Measurements from ENCODE around the gene HIP1. TPM values are rescaled to one million over a fixed set of nuclear protein-coding genes. Genes with fewer than 3 reads are reported as not detected.
"Not testable (repeated sequence)": the region's sequence is repeated elsewhere in the genome, so short reads cannot be mapped to it uniquely, and the experiment has no call there.

HIP1 gene
- total RNA-seq, 2 donors from 2014 or later: 2.6 to 6.9 TPM

- peaks cover 3% of the 10 kb centered on the region for H3K36me3 Mint-ChIP-seq (ENCODE audit: low read depth)
- H3K9me3 ChIP-seq (ENCODE audit: control insufficient read depth, low read length, poor library complexity, severe bottlenecking): no peaks in the 10 kb centered on the region
- H3K4me3 Mint-ChIP-seq: no peak overlapping the region
- no peaks in the 10 kb centered on the region for H3K4me1 Mint-ChIP-seq
- H3K27me3 Mint-ChIP-seq: no peaks in the 10 kb centered on the region
- no peak for DNase-seq
- no peak for ATAC-seq
- H3K27ac Mint-ChIP-seq: no peak overlapping the region
Measured at GRCh38 chr7:75718390-75719031, 20.2 kb downstream of the HIP1 start.

GRCh38 chr7:75717746-75718145 lies 21.0 kb downstream of the HIP1 start:
- not testable (repeated sequence) for H3K27ac Mint-ChIP-seq; ATAC-seq; DNase-seq; H3K4me1 Mint-ChIP-seq; H3K36me3 Mint-ChIP-seq (ENCODE audit: low read depth); H3K9me3 ChIP-seq (ENCODE audit: control insufficient read depth, low read length, poor library complexity, severe bottlenecking); H3K4me3 Mint-ChIP-seq; H3K27me3 Mint-ChIP-seq

- ATAC-seq: no peak
- Mint-ChIP-seq H3K27ac (no peak overlapping the region), H3K27me3 (no peaks in the 10 kb centered on the region)
Measured at GRCh38 chr7:75716992-75717626, 21.6 kb downstream of the HIP1 start.

GRCh38 chr7:75715864-75716263 lies 22.9 kb downstream of the HIP1 start:
- no peaks in the 10 kb centered on the region for H3K9me3 ChIP-seq (ENCODE audit: control insufficient read depth, low read length, poor library complexity, severe bottlenecking)
- DNase-seq (no peak), ATAC-seq (no peak)
- Mint-ChIP-seq H3K4me1 (peaks cover 5% of the 10 kb centered on the region), H3K27me3 (no peaks in the 10 kb centered on the region), H3K27ac (no peak overlapping the region), H3K36me3 (ENCODE audit: low read depth) (peaks cover 7% of the 10 kb centered on the region), H3K4me3 (no peak overlapping the region)

More at GRCh38 chr7:75716992-75717626, 21.6 kb downstream of the HIP1 start:
- DNase-seq: no peak
- Mint-ChIP-seq H3K4me3 (no peak overlapping the region), H3K4me1 (peaks cover 5% of the 10 kb centered on the region), H3K36me3 (ENCODE audit: low read depth) (peaks cover 7% of the 10 kb centered on the region)
- no peaks in the 10 kb centered on the region for H3K9me3 ChIP-seq (ENCODE audit: control insufficient read depth, low read length, poor library complexity, severe bottlenecking)

- Mint-ChIP-seq H3K27me3 (no peaks in the 10 kb centered on the region), H3K4me3 (no peak overlapping the region), H3K4me1 (peaks cover 5% of the 10 kb centered on the region), H3K36me3 (ENCODE audit: low read depth) (peaks cover 7% of the 10 kb centered on the region), H3K27ac (no peak overlapping the region)
- ATAC-seq (no peak), DNase-seq (no peak)
- peaks cover 2% of the 10 kb centered on the region for H3K9me3 ChIP-seq (ENCODE audit: control insufficient read depth, low read length, poor library complexity, severe bottlenecking)
Measured at GRCh38 chr7:75712517-75713361, 26.0 kb downstream of the HIP1 start.

GRCh38 chr7:75711656-75712514 lies 26.9 kb downstream of the HIP1 start:
- Mint-ChIP-seq H3K27me3 (no peaks in the 10 kb centered on the region), H3K4me1 (peaks cover 5% of the 10 kb centered on the region), H3K27ac (no peak overlapping the region), H3K4me3 (no peak overlapping the region), H3K36me3 (ENCODE audit: low read depth) (peaks cover 7% of the 10 kb centered on the region)
- ATAC-seq: no peak
- H3K9me3 ChIP-seq (ENCODE audit: control insufficient read depth, low read length, poor library complexity, severe bottlenecking): peaks cover 2% of the 10 kb centered on the region
- DNase-seq: no peak

GRCh38 chr7:75711076-75711475 lies 27.7 kb downstream of the HIP1 start:
- no peak for DNase-seq
- Mint-ChIP-seq H3K27me3 (no peaks in the 10 kb centered on the region), H3K4me3 (no peak overlapping the region), H3K4me1 (peaks cover 5% of the 10 kb centered on the region), H3K36me3 (ENCODE audit: low read depth) (peaks cover 7% of the 10 kb centered on the region), H3K27ac (no peak overlapping the region)
- peaks cover 2% of the 10 kb centered on the region for H3K9me3 ChIP-seq (ENCODE audit: control insufficient read depth, low read length, poor library complexity, severe bottlenecking)
- ATAC-seq: no peak

GRCh38 chr7:75704928-75705327 lies 33.8 kb downstream of the HIP1 start:
- H3K9me3 ChIP-seq (ENCODE audit: control insufficient read depth, low read length, poor library complexity, severe bottlenecking): peaks cover 1% of the 10 kb centered on the region
- Mint-ChIP-seq H3K36me3 (ENCODE audit: low read depth) (no peaks in the 10 kb centered on the region), H3K4me3 (no peak overlapping the region), H3K27ac (no peak overlapping the region), H3K27me3 (no peaks in the 10 kb centered on the region), H3K4me1 (peaks cover 2% of the 10 kb centered on the region)
- ATAC-seq (no peak), DNase-seq (no peak)

GRCh38 chr7:75702515-75702914 lies 36.2 kb downstream of the HIP1 start:
- no peak overlapping the region for H3K27ac Mint-ChIP-seq
- no peaks in the 10 kb centered on the region for H3K9me3 ChIP-seq (ENCODE audit: control insufficient read depth, low read length, poor library complexity, severe bottlenecking)
- H3K36me3 Mint-ChIP-seq (ENCODE audit: low read depth): no peaks in the 10 kb centered on the region
- H3K4me1 Mint-ChIP-seq: peaks cover 2% of the 10 kb centered on the region
- no peak overlapping the region for H3K4me3 Mint-ChIP-seq
- ATAC-seq: no peak
- no peaks in the 10 kb centered on the region for H3K27me3 Mint-ChIP-seq
- DNase-seq: no peak

GRCh38 chr7:75699993-75700392 lies 38.7 kb downstream of the HIP1 start:
- Mint-ChIP-seq H3K4me3 (no peak overlapping the region), H3K4me1 (peaks cover 6% of the 10 kb centered on the region), H3K27me3 (no peaks in the 10 kb centered on the region), H3K36me3 (ENCODE audit: low read depth) (no peaks in the 10 kb centered on the region), H3K27ac (no peak overlapping the region)
- ATAC-seq (no peak), DNase-seq (no peak)
- no peaks in the 10 kb centered on the region for H3K9me3 ChIP-seq (ENCODE audit: control insufficient read depth, low read length, poor library complexity, severe bottlenecking)

GRCh38 chr7:75698358-75698757 lies 40.4 kb downstream of the HIP1 start:
- Mint-ChIP-seq H3K27me3 (no peaks in the 10 kb centered on the region), H3K27ac (no peak overlapping the region), H3K4me1 (peaks cover 4% of the 10 kb centered on the region), H3K4me3 (no peak overlapping the region), H3K36me3 (ENCODE audit: low read depth) (no peaks in the 10 kb centered on the region)
- ATAC-seq (no peak), DNase-seq (no peak)
- no peaks in the 10 kb centered on the region for H3K9me3 ChIP-seq (ENCODE audit: control insufficient read depth, low read length, poor library complexity, severe bottlenecking)

- no peaks in the 10 kb centered on the region for H3K36me3 Mint-ChIP-seq (ENCODE audit: low read depth)
- ATAC-seq: no peak
- no peaks in the 10 kb centered on the region for H3K9me3 ChIP-seq (ENCODE audit: control insufficient read depth, low read length, poor library complexity, severe bottlenecking)
- no peaks in the 10 kb centered on the region for H3K27me3 Mint-ChIP-seq
- H3K27ac Mint-ChIP-seq: no peak overlapping the region
- H3K4me3 Mint-ChIP-seq: no peak overlapping the region
- peaks cover 4% of the 10 kb centered on the region for H3K4me1 Mint-ChIP-seq
- no peak for DNase-seq
Measured at GRCh38 chr7:75696263-75697037, 42.3 kb downstream of the HIP1 start.
